Stomach (tissue), 9 donors: ENCODE measurements around the gene SMOC2. TPM values are rescaled to one million over a fixed set of nuclear protein-coding genes. Genes with fewer than 3 reads are reported as not detected.

ENCODE experiments used
- DNase-seq, 2 donors: peaks; one replicate each; pipeline versions ENCODE4 v3.0.0 to v3.0.0-alpha.2; 2013 to 2019
- H3K27ac ChIP-seq, 5 donors: fragments of 200-600 bp in 4 of 5; sonication (generic) in 4 of 5; one replicate each; pipeline ENCODE4 v1.5.1; 2013 to 2019; ENCODE audit warnings: mild to moderate bottlenecking in 1 of 5, moderate library complexity in 1 of 5
- H3K27me3 ChIP-seq, 3 donors: fragments of 200-600 bp; sonication (generic); one replicate each; pipeline ENCODE4 v1.5.1; 2017 to 2019; ENCODE audit warnings: mixed run types in 1 of 3
- H3K36me3 ChIP-seq, 4 donors: fragments of 200-600 bp; sonication (generic); 1 replicate in 3 of 4; 2 replicates in 1 of 4; pipeline ENCODE4 v1.5.1; 2016 to 2019
- H3K4me1 ChIP-seq, 4 donors: fragments of 200-600 bp; sonication (generic); one replicate each; pipeline ENCODE4 v1.5.1; 2016 to 2019
- H3K4me3 ChIP-seq, 4 donors: fragments of 200-600 bp; sonication (generic) in 3 of 4; one replicate each; pipeline ENCODE4 v1.5.1; 2016 to 2019; ENCODE audit warnings: mild to moderate bottlenecking in 1 of 4
- H3K9me3 ChIP-seq, 4 donors: fragments of 200-600 bp; sonication (generic); one replicate each; pipeline ENCODE4 v1.5.1; 2016 to 2019
- EP300 ChIP-seq: sonication (generic); formaldehyde crosslinking; IDR thresholded peaks from one replicate; pipeline ENCODE4 v1.6.1; 2017; ENCODE audit warnings: antibody characterized with exemption
- POLR2A ChIP-seq, 4 donors: fragments of 450-650 bp; IDR thresholded peaks; one replicate each; pipeline ENCODE4 v1.6.1; 2016; ENCODE audit warnings: antibody characterized with exemption in 4 of 4, control low read depth in 2 of 4, mild to moderate bottlenecking in 1 of 4, moderate library complexity in 1 of 4
- POLR2AphosphoS5 ChIP-seq, 3 donors: sonication (generic); formaldehyde crosslinking; IDR thresholded peaks; one replicate each; pipeline ENCODE4 v1.6.1; 2016; ENCODE audit warnings: antibody characterized with exemption in 3 of 3
- WGBS, 5 donors: extraction: QIAGEN DNeasy Blood & Tissue Kit in 3 of 5; methylation state at CpG; one replicate each; pipeline versions ENCODE4 v1.1.5 to v1.1.7; 2013 to 2018; 5-methylcytosine and 5-hydroxymethylcytosine counted together
- intact Hi-C: fragments of 100-400 bp; cut with DNase I; formaldehyde crosslinking; loops from one replicate; pipeline ENCODE4 v1.15.1; 2023; ENCODE audit warnings: low total_unique reads
- polyA plus RNA-seq, 3 donors: library from polyadenylated mRNA; stranded (reverse); fragments of 200-250 nt; gene quantifications; one replicate each; pipeline ENCODE4 v1.2.3, GENCODE V29; 2013
- total RNA-seq, 5 donors: library from RNA; depleted of rRNA; stranded (reverse); fragments of >200 nt; gene quantifications; one replicate each; pipeline versions ENCODE4 v1.1.0 to v1.2.3, GENCODE V29; 2014 to 2016
- TF ChIP-seq, protein P1 (sequence below), 7 experiments: fragments of 450-650 bp in 4 of 7; fragments of 200-600 bp in 3 of 7; sonication (generic) in 3 of 7; IDR thresholded peaks; one replicate each; pipeline ENCODE4 v1.5.1; 2016 to 2019; ENCODE audit warnings: antibody characterized with exemption in 7 of 7, control low read depth in 2 of 7, mild to moderate bottlenecking in 1 of 7
- donor health status: healthy with polysubstance abuse.
- donor health status: Bipolar disorder and iron deficiency.
- donor health status: healthy.

SMOC2 gene
- total and polyA plus RNA-seq, 8 donors = 7.9 to 520 (median 76.9) TPM

- Histone ChIP-seq H3K36me3 (no peaks in the 10 kb centered on the region), H3K4me1 (peaks cover 5 to 28% (median 15%) of the 10 kb centered on the region in 4 donors), H3K4me3 (no peak overlapping the region), H3K27ac (no peak overlapping the region), H3K9me3 (no peaks in the 10 kb centered on the region), H3K27me3 (no peaks in the 10 kb centered on the region)
- TF ChIP-seq POLR2AphosphoS5 (IDR thresholded peaks at IDR 0.05) (no peak), POLR2A (IDR thresholded peaks at IDR 0.05) (no peak), EP300 (no peak)
- TF ChIP-seq, protein P1, sequence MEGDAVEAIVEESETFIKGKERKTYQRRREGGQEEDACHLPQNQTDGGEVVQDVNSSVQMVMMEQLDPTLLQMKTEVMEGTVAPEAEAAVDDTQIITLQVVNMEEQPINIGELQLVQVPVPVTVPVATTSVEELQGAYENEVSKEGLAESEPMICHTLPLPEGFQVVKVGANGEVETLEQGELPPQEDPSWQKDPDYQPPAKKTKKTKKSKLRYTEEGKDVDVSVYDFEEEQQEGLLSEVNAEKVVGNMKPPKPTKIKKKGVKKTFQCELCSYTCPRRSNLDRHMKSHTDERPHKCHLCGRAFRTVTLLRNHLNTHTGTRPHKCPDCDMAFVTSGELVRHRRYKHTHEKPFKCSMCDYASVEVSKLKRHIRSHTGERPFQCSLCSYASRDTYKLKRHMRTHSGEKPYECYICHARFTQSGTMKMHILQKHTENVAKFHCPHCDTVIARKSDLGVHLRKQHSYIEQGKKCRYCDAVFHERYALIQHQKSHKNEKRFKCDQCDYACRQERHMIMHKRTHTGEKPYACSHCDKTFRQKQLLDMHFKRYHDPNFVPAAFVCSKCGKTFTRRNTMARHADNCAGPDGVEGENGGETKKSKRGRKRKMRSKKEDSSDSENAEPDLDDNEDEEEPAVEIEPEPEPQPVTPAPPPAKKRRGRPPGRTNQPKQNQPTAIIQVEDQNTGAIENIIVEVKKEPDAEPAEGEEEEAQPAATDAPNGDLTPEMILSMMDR (IDR thresholded peaks at IDR 0.05) = no peak
- intact Hi-C loops = no loop called here
- 81 to 82% (median 82%) methylated on average over 8 of the region's 8 CpGs for WGBS, 5 donors
- no peak for DNase-seq
These were observed 60.6 kb downstream of the SMOC2 start for GRCh38 chr6:168501561-168501960.

DNA sequence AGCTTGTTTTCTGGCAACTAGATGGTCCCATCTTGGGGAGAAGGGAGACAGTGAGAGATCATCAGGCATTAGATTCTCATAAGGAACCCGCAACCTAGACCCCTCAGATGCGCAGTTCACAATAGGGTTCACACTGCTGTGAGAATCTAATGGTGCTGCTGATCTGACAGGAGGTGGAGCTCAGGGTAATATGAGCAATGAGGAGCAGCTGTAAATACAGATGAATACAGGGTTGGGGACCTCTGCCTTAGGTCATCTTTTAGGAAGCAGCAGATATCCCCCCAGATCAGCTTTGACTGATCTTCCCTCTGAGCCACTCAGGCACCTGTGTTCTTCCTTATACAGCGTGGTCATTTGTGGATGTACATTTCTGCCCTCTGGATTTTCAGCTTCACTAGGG is 63.4 kb downstream of the SMOC2 start:
- H3K9me3 ChIP-seq = no peaks in the 10 kb centered on the region
- intact Hi-C loops = no loop called here
- no peak for TF ChIP-seq EP300
- no peak for TF ChIP-seq POLR2A (IDR thresholded peaks at IDR 0.05)
- TF ChIP-seq, protein P1 (IDR thresholded peaks at IDR 0.05) = no peak
- TF ChIP-seq POLR2AphosphoS5 (IDR thresholded peaks at IDR 0.05) = no peak
- H3K27ac ChIP-seq = no peak overlapping the region
- peaks cover 0 to 5% (median 2%) of the 10 kb centered on the region in 4 donors for H3K4me1 ChIP-seq
- H3K36me3 ChIP-seq = no peaks in the 10 kb centered on the region
- no peak for DNase-seq
- no peaks in the 10 kb centered on the region for H3K27me3 ChIP-seq
- H3K4me3 ChIP-seq = no peak overlapping the region
- 83 to 99% (median 94%) methylated on average over 3 of the region's 3 CpGs for WGBS, 5 donors

- H3K27ac ChIP-seq = no peak overlapping the region
- no peaks in the 10 kb centered on the region for H3K9me3 ChIP-seq
- TF ChIP-seq, protein P1 (IDR thresholded peaks at IDR 0.05) = no peak
- TF ChIP-seq POLR2AphosphoS5 (IDR thresholded peaks at IDR 0.05) (no peak), POLR2A (IDR thresholded peaks at IDR 0.05) (no peak), EP300 (no peak)
- no peaks in the 10 kb centered on the region for H3K27me3 ChIP-seq
- no peak overlapping the region for H3K4me3 ChIP-seq
- no peaks in the 10 kb centered on the region for H3K4me1 ChIP-seq
- intact Hi-C loops = no loop called here
- WGBS, 5 donors = 25 to 42% (median 32%) methylated on average over 5 of the region's 5 CpGs
- H3K36me3 ChIP-seq = no peaks in the 10 kb centered on the region
- peak in 1 of 2 donors; percentile 35 for DNase-seq
These were observed 65.5 kb downstream of the SMOC2 start for GRCh38 chr6:168506460-168506859.

- no peak overlapping the region for H3K4me3 ChIP-seq
- 60 to 82% (median 71%) methylated on average over 12 of the region's 12 CpGs for WGBS, 5 donors
These were observed 66.3 kb downstream of the SMOC2 start for GRCh38 chr6:168507297-168507696.

More at GRCh38 chr6:168507297-168507696, 66.3 kb downstream of the SMOC2 start:
- Histone ChIP-seq H3K36me3 (peaks cover 0 to 7% (median 0%) of the 10 kb centered on the region in 4 donors), H3K9me3 (no peaks in the 10 kb centered on the region), H3K27ac (no peak overlapping the region), H3K4me1 (no peaks in the 10 kb centered on the region), H3K27me3 (no peaks in the 10 kb centered on the region)
- TF ChIP-seq EP300 (no peak), POLR2AphosphoS5 (IDR thresholded peaks at IDR 0.05) (no peak), POLR2A (IDR thresholded peaks at IDR 0.05) (no peak)
- TF ChIP-seq, protein P1 (IDR thresholded peaks at IDR 0.05) = no peak
- DNase-seq = no peak
- intact Hi-C loops = no loop called here
